MCF 10A (cell line): ENCODE results near the gene RAD51B. TPM values are rescaled to one million over a fixed set of nuclear protein-coding genes. Genes with fewer than 3 reads are reported as not detected.

Experiments used
- BruUV-seq: library from RNA; stranded (reverse); fragments of 400-500 nt; replicated peaks from 2 replicates; lab custom pipeline; 2021; lab: Mats Ljungman, UMichigan
- CTCF ChIA-PET: fragments of 300-600 bp; sonication (Branson Sonifier 250); formaldehyde crosslinking; extraction: SDS; loops from one replicate; lab custom pipeline; 2021; ENCODE audit warnings: antibody characterized with exemption, inconsistent platforms; lab: Yijun Ruan, JAX
- POLR2A ChIA-PET: fragments of 300-600, 350-650 bp; sonication (Branson Sonifier 250); formaldehyde crosslinking; extraction: SDS; loops from one replicate; lab custom pipeline; 2020; ENCODE audit warnings: antibody characterized with exemption, inconsistent platforms; lab: Yijun Ruan, JAX
- DNase-seq: peaks from one replicate; pipeline ENCODE4 v3.0.0-alpha.2; 2018; ENCODE audit not compliant: unreplicated experiment
- H3K27ac Mint-ChIP-seq: one replicate; pipeline ENCODE4 v1.8.0; 2022; ENCODE audit warnings: mild to moderate bottlenecking, low read depth, mixed read lengths; ENCODE audit not compliant: unreplicated experiment
- H3K27me3 Mint-ChIP-seq: one replicate; pipeline ENCODE4 v1.8.0; 2022; ENCODE audit warnings: mixed read lengths; ENCODE audit not compliant: insufficient read depth, unreplicated experiment
- H3K36me3 Mint-ChIP-seq: one replicate; pipeline ENCODE4 v1.8.0; 2022; ENCODE audit warnings: mild to moderate bottlenecking, moderate library complexity, mixed read lengths; ENCODE audit not compliant: insufficient read depth, unreplicated experiment
- H3K4me1 Mint-ChIP-seq: one replicate; pipeline ENCODE4 v1.8.0; 2022; ENCODE audit warnings: mixed read lengths; ENCODE audit not compliant: insufficient read depth, unreplicated experiment
- H3K4me3 Mint-ChIP-seq: one replicate; pipeline ENCODE4 v1.8.0; 2022; ENCODE audit warnings: mild to moderate bottlenecking, moderate library complexity, mixed read lengths; ENCODE audit not compliant: unreplicated experiment
- H3K9me3 Mint-ChIP-seq: one replicate; pipeline ENCODE4 v1.8.0; 2022; ENCODE audit warnings: mixed read lengths; ENCODE audit not compliant: unreplicated experiment
- intact Hi-C: fragments of 100-400 bp; cut with micrococcal nuclease; formaldehyde crosslinking; loops from 2 replicates; pipeline ENCODE4 v1.14.1; 2022
- total RNA-seq: library from RNA; stranded (reverse); gene quantifications from 2 replicates; pipeline ENCODE4 v1.2.3, GENCODE V29; 2022
- TF ChIP-seq, protein P1 (sequence below): fragments of 200-600 bp; IDR thresholded peaks from one replicate; pipeline ENCODE4 v1.8.0; 2022; ENCODE audit warnings: antibody characterized with exemption, mild to moderate bottlenecking; ENCODE audit not compliant: unreplicated experiment

Gene RAD51B
- total RNA-seq, 1 experiment from 2014 or later = 14.6 TPM

DNA sequence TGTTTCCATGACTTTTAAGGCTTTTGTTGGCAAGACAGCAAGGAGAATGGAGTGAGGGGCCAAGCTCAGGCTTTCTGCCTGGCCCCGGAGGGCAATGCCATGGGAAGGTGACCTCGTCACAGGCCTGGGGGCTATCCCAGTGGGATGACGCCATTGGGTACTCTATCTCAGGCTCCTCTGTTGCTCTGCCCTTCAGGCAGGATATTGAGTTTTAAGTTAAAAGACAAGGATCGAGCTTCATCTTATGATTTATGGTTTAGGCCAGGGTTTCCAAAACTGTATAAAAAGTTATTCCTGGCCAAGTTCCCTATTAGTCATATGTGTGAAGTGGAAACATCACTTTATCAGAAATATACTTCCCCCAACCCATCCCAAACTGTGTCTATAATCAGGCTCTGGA, 845.6 kb downstream of the RAD51B start:
- Mint-ChIP-seq H3K27ac (peak overlapping the region; percentile 3), H3K4me1 (peaks cover 35% of the 10 kb centered on the region), H3K9me3 (peaks cover 7% of the 10 kb centered on the region), H3K27me3 (no peaks in the 10 kb centered on the region), H3K36me3 (no peaks in the 10 kb centered on the region), H3K4me3 (no peak overlapping the region)
- CTCF ChIA-PET = no interaction called here
- intact Hi-C loops = no loop called here
- no TSS peak for BruUV-seq
- POLR2A ChIA-PET = interaction anchor here (0.7 to 1.5 kb wide), 2 partner anchors 11 to 123 kb away, joined by 3 to 6 read pairs; no protein-coding TSS in a partner anchor
- peak; percentile 27 for DNase-seq
- TF ChIP-seq, protein P1, sequence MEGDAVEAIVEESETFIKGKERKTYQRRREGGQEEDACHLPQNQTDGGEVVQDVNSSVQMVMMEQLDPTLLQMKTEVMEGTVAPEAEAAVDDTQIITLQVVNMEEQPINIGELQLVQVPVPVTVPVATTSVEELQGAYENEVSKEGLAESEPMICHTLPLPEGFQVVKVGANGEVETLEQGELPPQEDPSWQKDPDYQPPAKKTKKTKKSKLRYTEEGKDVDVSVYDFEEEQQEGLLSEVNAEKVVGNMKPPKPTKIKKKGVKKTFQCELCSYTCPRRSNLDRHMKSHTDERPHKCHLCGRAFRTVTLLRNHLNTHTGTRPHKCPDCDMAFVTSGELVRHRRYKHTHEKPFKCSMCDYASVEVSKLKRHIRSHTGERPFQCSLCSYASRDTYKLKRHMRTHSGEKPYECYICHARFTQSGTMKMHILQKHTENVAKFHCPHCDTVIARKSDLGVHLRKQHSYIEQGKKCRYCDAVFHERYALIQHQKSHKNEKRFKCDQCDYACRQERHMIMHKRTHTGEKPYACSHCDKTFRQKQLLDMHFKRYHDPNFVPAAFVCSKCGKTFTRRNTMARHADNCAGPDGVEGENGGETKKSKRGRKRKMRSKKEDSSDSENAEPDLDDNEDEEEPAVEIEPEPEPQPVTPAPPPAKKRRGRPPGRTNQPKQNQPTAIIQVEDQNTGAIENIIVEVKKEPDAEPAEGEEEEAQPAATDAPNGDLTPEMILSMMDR = no peak

GRCh38 chr14:68665792-68666204, 846.2 kb downstream of the RAD51B start:
- no peak overlapping the region for H3K27ac Mint-ChIP-seq
- POLR2A ChIA-PET = interaction anchor here (0.6 kb wide), 1 partner anchor 207 kb away, joined by 3 read pairs; no protein-coding TSS in a partner anchor
- TF ChIP-seq, protein P1 = no peak
- H3K27me3 Mint-ChIP-seq = no peaks in the 10 kb centered on the region
- no peaks in the 10 kb centered on the region for H3K36me3 Mint-ChIP-seq
- peaks cover 7% of the 10 kb centered on the region for H3K9me3 Mint-ChIP-seq
- peaks cover 35% of the 10 kb centered on the region for H3K4me1 Mint-ChIP-seq
- DNase-seq = no peak
- BruUV-seq = no TSS peak
- intact Hi-C loops = no loop called here
- H3K4me3 Mint-ChIP-seq = no peak overlapping the region
- CTCF ChIA-PET = no interaction called here

DNA sequence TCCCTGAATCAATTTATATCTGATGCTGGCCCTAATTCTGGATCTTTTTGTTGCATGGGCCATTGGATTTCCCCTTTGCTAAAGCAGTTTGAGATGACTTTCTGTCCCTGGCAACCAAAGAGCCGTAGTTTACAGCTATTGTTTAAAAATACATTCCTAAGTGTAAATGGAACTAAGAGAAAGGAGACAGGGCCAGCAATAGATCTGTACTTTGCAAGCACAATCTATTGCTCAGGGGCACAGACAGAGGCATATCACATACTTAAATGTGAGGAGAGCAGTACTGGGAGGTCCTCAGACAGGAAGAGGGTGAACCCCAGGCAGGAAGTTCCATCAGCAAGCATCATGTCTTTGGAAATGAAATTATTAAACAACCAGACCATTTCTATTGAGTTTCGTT, 846.7 kb downstream of the RAD51B start:
- H3K27me3 Mint-ChIP-seq = no peaks in the 10 kb centered on the region
- peaks cover 35% of the 10 kb centered on the region for H3K4me1 Mint-ChIP-seq
- peaks cover 7% of the 10 kb centered on the region for H3K9me3 Mint-ChIP-seq
- no peak for DNase-seq
- no peaks in the 10 kb centered on the region for H3K36me3 Mint-ChIP-seq
- BruUV-seq = no TSS peak
- TF ChIP-seq, protein P1 = no peak
- ChIA-PET CTCF (interaction anchor here (0.6 kb wide), 1 partner anchor 121 kb away, joined by 3 read pairs; no protein-coding TSS in a partner anchor), POLR2A (interaction anchor here (0.6 to 1.7 kb wide), 2 partner anchors 10 to 207 kb away, joined by 3 to 7 read pairs; no protein-coding TSS in a partner anchor)
- intact Hi-C loops = no loop called here
- no peak overlapping the region for H3K27ac Mint-ChIP-seq
- no peak overlapping the region for H3K4me3 Mint-ChIP-seq

DNA sequence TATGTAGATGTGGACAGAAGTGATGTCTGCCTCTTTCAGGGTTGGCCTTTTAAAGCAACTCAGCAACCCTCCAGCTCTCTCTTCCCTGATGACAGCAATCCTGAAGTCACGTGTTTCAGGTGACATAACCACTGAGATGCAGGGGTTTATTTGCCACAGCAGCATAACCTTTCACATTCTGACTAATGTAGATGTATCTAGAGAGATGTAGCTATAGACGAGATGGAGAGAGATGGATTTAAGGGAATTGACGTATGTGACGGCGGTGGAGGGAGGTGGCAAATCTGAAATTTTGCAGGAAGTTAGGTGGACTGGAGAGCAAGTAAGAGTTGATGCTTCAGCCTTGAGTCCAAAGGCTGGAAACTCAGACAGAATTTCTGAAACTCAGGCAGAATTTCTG, 847.3 kb downstream of the RAD51B start:
- ChIA-PET CTCF (interaction anchor here (0.5 to 0.6 kb wide), 3 partner anchors 121 to 680 kb away, joined by 3 read pairs; no protein-coding TSS in a partner anchor), POLR2A (interaction anchor here (0.6 to 1.7 kb wide), 4 partner anchors 9 to 734 kb away, joined by 3 to 7 read pairs (median 3); no protein-coding TSS in a partner anchor)
- BruUV-seq = no TSS peak
- Mint-ChIP-seq H3K4me3 (no peak overlapping the region), H3K4me1 (peaks cover 35% of the 10 kb centered on the region), H3K27ac (peak overlapping the region; percentile 66), H3K27me3 (no peaks in the 10 kb centered on the region), H3K9me3 (peaks cover 3% of the 10 kb centered on the region), H3K36me3 (no peaks in the 10 kb centered on the region)
- TF ChIP-seq, protein P1 = no peak
- no peak for DNase-seq
- intact Hi-C loops = no loop called here
